Iris pigment epithelial cell (primary cell): Measurements from ENCODE around the gene OR2L8.

Experiments
- DNase-seq: peaks from one replicate; pipeline ENCODE4 v3.0.0-alpha.2; 2011; ENCODE audit warnings: low read depth

OR2L8 gene

GRCh38 chr1:247992986-247993385, 44.3 kb downstream of the OR2L8 start:
- no peak for DNase-seq

DNA sequence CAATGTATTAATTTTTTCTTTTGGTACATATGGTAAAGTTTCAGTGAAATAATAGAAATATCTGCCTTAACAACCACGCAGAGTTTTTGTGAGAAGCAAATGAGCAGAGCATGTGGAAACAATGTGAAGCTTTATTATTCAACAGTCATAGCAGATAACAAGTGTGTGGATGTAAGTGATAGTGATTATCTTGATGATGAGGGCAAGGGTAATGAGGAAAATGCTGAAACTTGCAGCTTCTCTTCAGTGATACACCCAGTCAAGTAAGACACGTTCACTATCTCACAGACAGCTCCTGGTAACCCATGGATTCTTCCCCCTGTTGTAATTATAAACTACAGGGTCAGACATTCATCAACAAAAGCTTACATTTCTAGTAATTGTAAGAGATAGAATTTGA, 50.2 kb downstream of the OR2L8 start:
- no peak for DNase-seq
